Suppressor macrophage treated with lipopolysaccharide for 1 hour (primary cell): ENCODE results near the gene CEBPG.

Experiments used
- DNase-seq, 3 donors: peaks; one replicate each; pipeline ENCODE4 v3.0.0-alpha.2; 2020 to 2022

The CEBPG gene

DNA sequence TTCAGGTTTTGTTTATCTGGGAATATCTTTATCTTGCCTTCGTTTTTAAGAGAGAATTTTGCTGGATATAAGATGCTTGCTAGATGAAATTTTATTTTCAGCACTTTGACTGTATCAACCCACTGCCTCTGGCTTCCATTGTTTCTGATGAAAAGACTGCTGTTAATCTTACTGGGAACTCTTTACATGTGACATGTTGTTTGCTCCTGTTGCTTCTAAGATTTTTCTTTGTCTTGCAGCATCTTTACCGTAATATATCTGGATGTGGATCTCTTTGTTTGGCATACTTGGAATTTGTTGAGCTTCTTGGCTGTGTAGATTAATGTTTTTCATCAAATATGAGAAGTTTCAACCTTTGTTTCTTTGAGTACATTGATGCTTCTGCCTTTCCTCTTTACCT, 18.0 kb upstream of the CEBPG start:
- no peak for DNase-seq

DNA sequence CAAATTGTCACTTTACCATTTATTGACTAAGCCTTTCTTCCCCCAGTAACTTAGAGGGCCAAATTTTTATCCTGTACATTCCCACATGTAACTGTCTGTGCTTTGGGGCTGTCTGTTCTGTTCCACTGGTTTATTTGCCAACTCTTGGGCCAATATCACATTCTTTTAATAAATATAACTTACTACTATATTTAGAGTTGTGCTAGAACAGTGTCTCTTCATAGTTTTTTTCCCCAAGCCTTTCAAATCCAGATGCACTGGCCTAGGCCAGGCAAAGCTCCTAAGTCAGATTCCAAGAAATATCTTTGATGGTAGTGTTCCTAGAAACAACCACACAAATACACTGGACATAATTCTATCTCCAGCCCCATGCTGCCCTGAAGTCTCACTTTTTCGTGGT, 16.0 kb upstream of the CEBPG start:
- DNase-seq = no peak

DNA sequence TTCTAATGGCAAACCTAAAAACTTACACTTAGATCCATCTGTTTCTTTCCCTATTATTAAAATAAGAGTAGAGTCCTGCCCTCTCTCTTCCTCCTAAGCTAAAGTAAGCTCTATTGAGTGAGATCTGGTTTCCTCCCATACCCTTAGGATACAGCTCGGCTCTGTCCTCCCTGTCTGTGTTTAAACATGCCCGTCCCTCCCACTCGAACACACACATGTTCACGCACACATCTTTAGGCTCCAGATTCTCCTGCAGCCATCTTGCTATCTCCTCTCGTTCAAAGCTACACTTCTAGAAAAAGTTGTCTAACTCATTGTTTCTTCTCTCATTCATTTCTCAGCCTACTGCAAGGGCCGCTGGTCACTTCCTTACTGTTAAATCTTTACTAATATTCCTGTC, 15.1 kb upstream of the CEBPG start:
- no peak for DNase-seq

DNA sequence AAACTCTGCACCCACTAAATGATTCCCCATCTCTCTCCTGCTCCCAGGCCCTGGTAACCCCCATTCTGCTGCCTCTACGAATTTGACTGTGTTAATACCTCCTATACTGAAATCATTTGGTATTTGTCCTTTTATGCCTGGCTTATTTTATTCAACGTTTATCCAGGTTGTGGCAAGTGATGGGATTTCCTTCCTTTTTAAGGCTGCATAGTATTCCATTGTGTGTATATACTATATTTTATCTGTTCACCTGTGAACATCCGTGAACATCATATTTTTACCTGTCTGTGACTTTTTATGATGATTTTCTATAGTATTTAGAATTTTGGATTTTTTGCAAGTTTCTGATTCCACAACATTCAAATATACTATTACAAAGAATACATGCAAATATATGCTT, 13.9 kb upstream of the CEBPG start:
- no peak for DNase-seq

DNA sequence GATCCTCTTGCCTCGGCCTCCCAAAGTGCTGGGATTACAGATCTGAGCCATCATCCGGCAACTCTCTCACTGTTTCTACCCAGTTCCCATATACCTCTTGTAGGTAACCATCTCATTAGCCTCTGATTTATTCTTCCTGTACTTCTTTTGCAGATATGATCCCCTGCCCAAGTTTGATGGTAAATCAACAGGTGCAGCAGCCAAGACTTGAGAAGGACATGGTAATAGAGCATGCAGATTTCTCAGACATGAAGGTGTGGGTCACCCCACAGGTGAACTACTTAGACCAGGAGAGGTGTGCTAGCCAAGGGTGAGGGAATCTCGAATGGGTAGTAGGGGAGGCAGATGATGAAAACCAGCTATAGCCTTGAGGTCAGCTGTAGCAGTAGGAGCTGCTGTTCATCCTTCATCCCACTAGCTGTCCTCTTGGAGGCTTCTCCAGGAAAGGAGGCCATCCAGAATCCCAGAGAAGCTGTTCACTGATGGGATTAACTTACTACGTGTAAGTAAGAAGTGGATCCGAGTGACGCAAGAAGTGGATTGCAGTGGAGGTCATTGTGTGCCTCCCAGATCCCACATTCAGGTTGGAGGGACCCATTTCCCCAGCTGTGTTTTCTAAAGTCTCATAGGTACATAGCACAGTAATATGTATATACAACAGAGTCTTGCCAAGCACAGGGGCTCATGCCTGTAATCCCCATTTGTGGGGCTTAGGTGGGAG, 10.8 kb upstream of the CEBPG start:
- no peak for DNase-seq

DNA sequence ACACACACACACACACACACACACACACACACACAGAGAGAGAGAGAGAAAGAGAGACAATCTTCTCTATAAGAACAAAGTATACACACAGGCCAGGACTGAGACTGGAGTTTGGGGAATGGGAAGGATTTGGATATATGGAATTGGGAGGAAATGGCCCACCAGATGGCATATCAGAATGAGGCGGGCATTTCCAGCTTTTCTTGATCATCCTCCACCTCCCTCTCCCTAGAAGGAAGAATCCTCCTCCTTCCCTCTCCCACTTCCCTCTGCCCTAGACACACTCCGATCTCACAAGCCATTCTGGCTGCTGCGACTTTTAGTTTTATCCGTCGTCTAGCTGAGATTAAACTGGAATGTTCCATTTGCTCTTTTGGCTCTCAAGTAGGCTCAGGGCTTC, 10.0 kb upstream of the CEBPG start:
- DNase-seq = no peak

DNA sequence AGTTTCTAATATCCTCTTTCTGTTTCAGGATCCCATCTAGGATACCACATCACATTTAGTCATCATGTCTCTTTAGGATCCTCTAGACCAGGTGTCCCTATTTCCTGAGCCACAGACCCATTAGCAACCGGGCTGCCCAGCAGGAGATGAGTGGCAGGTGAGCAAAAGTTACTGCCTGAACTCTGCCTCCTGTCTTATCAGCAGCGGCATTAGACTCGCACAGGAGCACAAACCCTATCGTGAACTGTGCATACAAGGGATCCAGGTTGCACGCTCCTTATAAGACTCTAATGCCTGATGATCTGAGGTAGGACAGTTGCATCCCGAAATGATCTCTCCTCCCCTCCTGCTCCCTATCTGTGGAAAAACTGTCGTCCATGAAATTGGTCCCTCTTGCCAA, 7.8 kb upstream of the CEBPG start:
- no peak for DNase-seq

DNA sequence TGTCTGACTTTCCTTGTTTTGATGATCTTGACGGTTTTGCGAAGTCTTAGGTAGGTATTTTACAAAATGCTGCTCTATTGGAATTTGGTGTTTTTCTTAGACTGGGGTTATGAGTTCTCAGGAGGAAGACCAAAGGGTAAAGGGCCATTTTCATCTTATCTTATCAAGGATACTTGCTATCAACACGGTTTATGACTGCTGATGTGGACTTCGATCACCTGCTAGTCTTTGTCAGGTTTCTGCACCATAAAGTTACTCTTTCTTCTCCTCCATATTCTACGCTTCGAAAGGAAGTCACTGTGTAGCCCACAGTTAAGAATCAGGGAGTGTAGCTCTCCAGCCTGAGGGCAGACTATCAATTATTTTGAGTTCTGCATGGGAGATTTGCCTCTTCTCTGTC, 7.4 kb upstream of the CEBPG start:
- no peak for DNase-seq

DNA sequence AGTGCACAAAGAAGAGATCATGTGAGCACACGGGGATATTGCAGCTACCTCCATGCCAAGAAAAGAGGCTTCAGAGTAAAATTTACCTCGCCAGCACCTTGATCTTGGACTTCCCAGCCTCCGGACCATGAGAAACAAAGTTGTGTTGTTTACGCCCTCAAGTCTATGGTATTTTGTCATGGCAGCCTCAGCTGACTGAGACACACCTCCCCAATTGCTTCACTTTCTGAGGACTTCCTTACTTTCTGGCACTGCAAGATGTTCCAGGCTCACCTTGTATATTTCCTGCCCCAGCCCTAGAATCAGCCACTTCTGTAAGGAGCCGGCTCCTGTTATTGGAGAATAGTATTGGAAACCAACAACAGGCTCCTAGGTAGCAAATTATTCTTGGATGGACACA, 6.6 kb upstream of the CEBPG start:
- peak in 1 of 3 donors; percentile 17 for DNase-seq

DNA sequence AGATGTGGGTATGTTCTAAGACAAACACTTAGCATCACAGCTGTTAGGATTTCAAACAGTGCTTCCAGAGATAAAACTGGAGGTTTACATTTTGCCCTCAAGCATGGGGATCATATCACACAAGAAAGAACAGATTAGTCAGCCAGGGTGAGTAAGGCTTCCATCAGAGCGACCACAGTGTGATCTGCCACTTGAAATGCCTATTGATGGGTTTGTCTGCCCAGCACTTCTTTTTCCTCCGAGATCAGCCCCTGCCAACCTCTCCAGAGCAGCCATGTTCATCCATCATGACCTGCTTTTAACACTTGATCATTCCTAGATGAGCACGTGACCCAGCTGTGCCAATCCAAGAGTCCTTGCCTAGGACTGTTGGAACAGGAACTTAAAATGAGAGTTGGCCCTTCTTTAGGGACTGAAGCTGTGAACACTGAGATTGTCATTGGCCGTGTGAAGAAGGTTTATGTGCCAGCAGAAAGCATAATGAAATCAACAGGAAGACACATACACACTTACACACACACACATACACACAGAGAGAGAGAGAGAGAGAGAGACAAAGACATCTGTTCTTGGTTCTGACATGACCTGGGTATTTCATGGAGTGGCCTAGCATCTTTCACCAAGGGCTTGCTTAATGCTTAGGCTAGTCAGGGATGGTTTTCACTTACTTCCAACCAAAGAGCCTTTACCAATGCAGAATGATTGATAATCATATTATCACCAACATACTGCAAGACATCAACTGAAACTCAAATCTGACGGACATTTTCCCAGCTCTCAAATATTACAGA, 5.2 kb upstream of the CEBPG start:
- DNase-seq = peak in 1 of 3 donors; percentile 29

DNA sequence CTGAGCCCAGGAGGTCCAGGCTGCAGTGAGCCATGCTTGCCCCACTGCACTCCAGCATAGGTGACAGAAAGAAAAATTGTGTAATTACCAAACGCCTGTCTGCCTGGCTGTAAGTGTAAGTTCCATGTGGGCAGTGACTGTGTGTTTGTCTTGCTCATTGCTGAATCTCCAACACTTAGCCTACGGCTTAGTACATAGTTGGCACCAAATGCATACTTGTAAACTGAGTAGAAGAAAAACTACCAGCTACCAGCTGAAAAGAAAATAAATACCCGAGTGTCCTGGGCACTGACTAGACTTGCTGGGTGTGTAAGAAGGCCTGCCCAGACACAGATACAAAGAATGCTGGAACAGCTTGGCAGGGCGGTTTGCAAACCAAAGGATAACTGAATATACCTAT, 2.7 kb upstream of the CEBPG start:
- DNase-seq = no peak

DNA sequence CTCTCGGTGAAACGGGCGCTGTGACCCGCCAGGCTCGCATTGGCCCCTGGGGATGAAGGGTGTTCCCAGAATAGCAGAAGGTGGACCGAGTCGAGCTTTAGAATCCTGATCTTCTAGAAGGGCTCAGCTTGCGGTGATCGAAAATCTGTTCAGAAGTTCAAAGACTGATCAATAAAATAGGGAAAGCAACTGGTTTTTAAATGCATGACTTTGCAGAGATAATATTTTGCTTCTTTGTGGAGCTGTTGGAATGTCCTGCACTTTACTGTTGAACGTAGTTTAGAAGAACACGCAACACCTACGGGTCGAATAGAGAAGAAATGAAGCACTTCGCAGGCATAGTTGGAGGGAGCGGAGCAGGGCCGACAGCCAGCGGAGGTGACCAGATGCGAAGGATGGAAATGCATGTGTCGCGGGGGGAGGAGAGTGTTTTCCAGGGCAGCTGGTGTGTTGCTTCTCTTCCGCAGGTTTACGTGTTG, 766 bp downstream of the CEBPG start:
- peak in 2 of 3 donors; percentile 24 to 36 for DNase-seq

DNA sequence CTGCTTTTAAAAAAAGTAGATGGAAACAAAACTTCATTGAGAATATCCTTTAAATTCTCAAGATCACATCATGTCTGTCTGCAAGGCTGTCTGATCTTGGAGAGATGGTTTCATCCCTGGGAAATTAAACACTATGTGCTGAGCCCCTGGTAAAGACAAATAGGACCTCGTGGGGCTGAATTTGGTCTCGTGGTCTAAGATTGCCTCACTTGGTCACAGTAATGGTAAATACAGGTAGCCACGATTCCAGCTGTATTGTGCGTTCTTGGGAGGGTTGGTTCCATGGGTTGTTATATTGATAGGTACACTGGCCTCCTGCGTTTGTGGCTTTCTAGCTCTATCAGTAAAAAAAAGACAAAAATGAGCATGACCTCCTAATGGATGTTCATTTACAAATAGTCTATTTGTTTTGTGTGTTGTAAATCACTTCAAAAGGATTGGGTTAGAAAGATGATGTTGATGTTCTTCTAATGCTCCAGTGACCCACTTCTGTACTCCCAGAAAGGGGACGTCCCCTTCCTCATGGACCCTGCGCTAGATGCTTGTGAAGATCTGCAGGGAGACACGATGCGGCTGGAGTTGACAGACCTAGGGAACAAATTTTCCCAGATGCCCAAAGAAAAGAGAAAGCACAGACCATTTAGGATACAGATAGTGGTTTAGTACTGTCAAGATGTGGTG, 1.8 kb downstream of the CEBPG start:
- no peak for DNase-seq

DNA sequence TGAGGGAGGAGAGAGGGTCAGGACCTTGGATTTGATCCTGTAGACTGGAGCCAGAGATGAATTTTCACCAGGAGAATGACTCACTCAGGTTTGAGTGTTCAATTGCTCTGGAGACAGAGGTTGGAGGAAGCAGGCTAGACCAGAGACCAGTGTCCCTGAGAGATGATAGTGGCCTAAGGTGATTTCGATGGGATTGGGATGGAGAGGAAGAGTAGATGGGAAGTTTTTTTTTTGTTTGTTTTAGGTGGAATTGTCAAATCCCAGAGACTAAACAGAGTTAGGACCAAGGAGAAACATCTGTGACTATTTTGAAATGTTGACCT, 2.3 kb downstream of the CEBPG start:
- DNase-seq = no peak

DNA sequence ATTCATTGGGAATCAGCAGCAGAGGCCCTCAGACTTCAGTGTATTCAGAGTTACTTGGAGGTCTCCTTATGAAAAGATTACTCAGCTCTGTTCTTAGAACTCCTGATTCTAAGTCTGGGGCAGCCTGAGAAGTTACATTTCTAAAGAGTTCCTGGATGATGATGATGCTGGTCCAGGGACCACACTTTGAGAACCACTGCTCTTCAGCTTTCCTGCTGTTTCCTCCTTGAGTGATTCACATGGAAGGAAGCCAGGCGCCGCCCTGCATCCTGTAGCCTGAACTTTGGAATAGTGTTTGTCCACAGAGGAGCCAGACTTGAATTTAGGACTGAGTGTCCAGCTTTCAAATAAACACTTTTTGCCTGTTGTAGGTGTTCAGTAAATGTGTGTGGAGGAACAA, 2.9 kb downstream of the CEBPG start:
- no peak for DNase-seq

DNA sequence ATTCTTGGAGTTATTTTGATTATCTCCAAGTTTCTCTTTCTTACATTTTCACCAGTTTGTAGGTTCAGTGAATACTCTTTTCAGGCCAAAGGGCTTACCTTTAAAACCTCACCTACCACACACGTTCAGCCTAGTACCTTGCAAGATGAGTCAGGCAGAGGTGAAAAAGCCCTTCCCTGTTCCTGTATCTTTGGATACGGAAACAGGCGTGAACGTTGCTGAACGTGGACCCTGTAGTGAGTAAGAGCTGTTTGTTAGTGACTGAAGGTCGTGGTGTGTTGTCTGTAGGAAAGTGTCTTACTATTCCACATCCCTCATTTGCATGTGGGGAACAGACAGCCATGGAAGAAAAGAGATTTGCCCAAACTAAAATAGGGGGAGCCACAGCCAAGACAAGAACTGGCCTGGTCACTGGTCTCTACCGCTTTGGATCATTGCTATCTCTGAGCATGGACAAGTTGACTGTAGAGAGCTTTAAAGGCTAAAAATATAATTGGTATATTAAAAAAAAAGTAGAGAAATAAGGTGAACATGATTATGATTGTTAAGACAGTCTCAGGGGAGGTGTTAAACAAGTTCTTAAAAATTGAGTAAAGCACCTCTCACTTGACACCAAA, 3.5 kb downstream of the CEBPG start:
- DNase-seq = no peak

DNA sequence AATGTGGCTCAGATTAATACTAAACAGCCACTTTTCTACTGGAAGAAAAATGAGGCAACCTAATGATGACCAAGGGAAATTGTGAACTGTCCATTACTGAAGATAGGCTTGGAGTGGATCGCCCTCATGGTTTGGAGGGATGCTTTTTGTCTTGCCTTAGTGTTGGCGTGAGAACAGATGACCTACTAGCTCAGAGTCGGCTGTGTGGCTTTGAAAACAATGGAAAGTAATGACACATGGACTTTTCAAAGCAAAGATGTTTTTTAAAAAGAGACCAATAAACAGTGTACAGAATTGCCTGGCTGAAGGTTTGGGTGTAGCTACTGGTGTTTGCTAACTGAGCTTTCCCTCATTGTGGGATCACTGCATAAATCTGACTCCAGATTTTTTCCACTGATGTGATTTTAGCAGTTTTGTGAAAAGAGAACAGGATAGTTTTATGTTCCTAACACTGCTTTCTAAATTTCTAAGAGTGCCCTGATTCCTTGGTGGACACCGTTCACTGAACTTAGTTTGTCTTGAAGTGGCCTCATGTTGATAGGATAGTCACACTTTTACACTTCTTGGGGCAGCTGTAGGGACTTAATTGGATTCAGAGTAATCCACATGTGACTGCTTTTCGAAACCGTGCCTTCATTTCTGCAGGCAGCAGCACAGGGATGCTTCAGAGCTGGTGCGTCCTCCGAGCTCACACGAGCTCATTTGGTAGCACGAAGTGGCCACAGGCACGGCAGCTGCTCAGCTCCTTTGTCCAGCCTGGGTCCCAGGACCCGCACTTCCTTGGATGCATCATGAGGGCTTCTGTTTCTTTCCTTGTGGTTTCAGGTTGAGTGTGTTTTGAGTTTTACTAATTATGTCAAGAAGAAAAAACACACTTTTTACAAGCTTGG, 4.3 kb downstream of the CEBPG start:
- DNase-seq = no peak

DNA sequence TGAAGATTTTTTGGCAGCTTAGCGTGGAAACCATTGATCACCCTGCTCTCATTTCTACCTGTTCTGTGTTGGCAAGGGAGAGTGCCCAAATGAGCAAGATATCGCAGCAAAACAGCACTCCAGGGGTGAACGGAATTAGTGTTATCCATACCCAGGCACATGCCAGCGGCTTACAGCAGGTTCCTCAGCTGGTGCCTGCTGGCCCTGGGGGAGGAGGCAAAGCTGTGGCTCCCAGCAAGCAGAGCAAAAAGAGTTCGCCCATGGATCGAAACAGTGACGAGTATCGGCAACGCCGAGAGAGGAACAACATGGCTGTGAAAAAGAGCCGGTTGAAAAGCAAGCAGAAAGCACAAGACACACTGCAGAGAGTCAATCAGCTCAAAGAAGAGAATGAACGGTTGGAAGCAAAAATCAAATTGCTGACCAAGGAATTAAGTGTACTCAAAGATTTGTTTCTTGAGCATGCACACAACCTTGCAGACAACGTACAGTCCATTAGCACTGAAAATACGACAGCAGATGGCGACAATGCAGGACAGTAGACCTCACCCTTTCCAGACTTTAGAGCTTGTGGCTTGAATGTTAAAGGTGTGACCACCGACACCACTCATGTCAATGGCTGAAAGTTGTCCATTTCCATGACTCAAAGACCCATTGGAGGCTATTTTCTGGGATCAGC, 5.8 kb downstream of the CEBPG start:
- no peak for DNase-seq

DNA sequence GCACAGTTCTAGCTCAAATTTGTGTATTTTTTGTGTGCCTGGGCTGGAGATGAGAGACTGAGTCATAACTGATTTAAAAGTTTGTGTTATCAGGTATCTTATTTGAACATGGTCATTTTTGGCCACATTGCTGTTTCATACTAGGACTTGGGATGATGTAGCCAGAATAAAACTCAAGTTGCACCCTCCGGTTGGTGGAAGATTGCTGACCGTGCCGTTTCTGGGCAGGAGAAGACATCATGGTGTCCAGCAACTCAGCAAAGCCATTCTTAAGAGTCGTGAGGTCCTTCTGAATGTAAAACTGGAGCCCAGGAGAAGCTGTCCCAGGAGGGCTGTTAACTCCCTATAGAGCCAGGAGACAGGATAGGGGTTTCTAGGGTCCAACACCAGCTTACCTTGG, 7.6 kb downstream of the CEBPG start:
- DNase-seq = no peak

DNA sequence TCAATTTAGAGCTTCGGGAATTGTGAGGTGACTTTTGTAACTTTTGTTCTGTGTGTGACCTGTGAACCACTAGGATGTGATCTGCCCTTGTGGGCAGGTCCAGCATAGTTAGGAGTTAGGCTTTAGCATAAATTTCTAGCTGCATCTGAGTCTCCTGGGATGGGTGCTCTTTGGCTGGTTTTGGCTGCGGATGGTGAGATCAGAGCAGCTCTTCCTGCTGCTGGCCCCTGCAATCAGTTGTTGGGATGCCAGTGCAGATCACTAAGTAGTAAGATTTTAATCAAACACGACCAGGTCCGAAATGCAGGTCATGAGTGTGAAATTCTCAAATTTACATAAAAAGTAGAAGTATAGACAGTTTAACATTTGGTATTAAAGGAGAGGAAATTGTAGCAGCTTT, 8.5 kb downstream of the CEBPG start:
- DNase-seq = no peak

DNA sequence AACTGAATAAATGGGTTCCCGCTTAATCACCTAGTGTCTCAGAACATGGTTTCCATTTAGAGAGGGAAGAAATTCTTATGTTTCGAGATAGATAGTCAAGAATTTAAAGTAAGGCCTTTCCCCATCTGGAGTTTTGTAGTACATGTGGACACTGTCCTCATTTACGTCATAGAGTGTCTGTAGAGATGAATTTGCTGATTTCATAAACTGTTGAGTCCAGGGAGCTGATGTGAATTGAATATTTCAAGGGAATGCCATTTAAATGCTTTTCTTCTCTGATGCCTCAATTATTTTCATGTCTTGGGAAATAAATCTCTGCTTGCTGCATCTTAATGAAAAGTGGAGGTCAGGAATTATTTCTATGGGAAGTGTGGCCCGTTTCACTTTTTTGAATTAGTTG, 9.5 kb downstream of the CEBPG start:
- DNase-seq = no peak

DNA sequence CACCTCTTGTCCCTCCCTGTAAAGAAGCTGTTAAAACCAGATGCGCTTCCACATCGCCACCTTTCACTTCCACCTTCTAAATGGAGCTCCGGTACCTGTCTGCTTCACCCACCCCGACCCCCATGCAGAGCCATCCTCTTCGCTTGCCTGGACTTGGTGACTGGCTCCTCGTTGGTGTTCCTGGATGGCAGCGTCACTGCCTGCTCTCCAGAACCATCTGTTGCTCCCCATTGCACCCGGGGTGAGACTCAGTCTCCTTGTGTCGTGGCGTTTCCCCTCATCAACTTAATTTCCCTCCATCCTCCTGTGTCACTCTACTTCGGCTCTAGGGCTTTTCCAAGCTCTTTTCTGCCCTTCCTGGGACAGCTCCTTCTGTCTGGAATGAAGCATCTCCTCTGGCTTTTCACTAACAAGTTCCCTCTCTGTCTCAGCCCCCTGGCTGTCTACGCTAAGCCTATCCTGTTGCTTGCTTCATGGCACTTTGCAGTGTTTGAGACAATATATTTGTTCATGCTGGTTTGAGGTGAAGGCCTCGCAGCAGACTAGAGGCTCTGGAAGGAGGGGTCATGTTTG, 10.3 kb downstream of the CEBPG start:
- DNase-seq = no peak
